HG02870 (cell line): ENCODE results near the gene IFITM10.
"Not testable (repeated sequence)": the region's sequence is repeated elsewhere in the genome, so short reads cannot be mapped to it uniquely, and the experiment has no call there.

Experiments used
- ATAC-seq: cut with Tn5 transposase; IDR thresholded peaks from one replicate; pipeline ENCODE4 v1.9.1; 2021; ENCODE audit warnings: mild to moderate bottlenecking, moderate library complexity; ENCODE audit not compliant: unreplicated experiment

Gene IFITM10

GRCh38 chr11:1693327-1694063, 56.9 kb downstream of the IFITM10 start:
- no peak for ATAC-seq

DNA sequence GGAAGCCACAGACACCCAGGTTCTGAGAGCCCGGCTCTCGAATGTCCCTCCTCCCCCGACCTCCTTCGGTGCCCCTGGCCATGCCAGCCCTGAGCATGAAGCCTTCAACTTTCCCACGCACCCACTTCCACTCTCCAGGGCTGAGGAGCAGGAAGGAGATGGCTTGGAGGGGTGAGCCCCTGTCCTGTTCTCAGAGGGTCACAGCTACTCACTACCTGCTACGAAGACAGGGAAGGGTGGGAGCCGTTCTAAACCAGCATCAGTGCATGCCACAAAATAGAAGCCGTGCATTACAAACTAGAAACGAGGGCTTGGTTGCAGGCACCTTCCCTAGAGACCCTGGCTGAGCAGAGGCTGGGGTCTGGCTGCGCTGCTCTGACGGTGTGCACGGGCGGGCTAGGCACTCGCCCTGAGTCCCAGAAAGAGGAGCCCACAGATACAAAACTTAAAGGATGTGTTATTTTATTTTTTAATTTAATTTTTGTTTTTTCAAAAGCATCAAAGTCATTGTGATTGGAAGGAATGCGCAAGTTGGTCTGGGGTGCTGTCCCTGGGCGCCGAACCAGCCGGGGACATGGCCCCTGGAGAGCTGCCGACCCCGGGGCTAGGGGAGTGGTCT, 57.6 kb downstream of the IFITM10 start:
- ATAC-seq = no peak

- no peak for ATAC-seq
Observed at GRCh38 chr11:1691878-1692707, 58.3 kb downstream of the IFITM10 start.

DNA sequence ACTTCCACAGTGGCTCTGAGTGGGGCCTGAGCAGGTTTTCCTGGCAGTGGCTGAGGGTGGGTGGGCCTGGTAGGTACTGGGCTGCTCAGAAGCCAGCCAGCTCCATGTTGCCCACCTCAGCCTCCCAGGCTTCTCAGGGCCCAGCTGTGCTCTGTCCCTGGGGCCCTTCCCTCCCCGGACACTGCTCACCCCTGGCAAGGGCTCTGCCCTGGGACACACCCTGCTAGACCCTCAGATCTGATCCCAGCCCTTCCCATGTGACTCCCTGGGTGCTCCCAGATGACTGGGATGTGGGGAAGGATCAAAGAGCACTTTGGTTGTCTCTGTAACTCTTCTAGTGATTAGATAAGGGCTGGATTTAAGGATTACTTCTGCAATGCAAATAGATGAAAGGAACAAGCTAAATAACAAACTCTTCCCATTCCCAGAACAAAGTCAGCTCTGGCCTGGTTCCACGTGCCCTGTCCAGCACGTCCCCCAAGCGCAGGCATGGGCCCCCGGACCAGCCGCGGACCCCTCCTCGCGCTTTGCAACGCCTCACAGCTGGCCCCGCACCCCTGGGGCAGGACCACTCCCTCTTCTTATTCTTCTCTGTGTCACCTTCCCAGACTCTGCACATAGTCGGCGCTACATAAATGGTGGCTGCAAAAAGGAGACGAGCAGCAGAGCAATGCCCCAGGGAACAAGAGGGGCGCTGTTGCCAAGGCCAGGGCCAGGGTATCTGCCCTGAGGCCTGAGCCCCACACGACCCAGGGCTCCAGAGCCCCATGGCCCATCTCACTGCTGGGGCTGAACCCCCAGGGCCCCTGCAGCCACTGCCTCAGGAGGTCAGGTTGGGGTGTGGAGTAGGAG, 59.1 kb downstream of the IFITM10 start:
- no peak for ATAC-seq

DNA sequence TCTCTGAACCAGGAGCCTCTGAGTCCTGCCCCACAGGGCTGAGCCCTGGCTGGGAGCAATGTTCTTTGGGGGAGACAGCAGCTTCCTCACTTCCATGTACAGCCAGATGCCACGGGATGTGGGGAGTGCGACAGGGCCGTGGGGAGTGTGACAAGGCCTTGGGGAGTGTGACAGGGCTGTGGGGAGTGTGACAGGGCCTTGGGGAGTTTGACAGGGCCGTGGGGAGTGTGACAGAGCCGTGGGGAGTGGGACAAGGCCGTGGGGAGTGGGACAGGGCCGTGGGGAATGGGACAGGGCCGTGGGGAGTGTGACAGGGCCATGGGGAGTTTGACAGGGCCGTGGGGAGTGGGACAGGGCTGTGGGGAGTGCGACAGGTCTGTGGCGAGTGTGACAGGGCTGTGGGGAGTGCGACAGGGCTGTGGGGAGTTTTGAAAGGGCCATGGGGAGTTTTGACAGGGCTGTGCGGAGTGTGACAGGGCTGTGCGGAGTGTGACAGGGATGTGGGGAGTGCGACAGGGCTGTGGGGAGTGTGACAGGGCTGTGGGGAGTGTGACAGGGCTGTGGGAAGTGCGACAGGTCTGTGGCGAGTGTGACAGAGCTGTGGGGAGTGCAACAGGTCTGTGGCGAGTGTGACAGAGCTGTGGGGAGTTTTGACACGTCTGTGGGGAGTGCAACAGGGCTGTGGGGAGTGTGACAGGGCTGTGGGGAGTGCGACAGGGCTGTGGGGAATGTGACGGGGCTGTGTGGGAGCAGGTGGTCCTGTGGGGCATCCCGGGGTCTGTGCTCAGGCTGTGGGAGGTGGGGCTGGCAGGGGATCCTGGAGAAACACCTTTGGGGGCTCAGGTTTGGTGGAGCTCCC, 60.0 kb downstream of the IFITM10 start:
- no peak for ATAC-seq

- not testable (repeated sequence) for ATAC-seq
Observed at GRCh38 chr11:1689250-1690166, 60.9 kb downstream of the IFITM10 start.

DNA sequence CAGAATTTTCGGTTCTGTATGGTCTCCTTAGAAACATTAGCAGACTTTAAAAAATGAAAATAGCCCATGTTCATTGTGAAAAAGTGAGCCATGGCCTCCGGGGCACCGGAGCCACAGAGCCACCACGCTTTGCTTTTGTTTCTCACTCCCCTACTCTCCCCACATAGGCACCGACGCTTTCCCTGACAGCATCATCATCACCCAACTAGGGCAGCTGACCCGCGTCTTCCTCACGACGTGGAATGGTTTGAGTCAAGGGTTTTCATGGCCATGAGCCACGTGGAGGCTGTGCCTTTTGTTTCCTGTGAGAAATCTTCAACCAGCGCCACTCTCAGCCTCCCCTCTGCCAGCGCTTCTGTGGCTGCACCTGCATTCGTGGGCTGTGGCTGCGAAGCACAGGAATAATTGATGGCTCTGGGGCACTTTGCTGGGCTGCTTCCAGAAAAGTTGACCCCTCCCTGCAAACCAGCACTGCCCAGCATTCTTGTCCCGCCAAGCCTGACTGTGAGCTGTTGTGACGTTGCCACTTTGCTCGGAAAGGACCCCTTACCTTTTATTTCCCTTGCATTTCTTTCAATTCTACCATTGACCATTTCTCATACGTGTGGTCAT, 62.0 kb downstream of the IFITM10 start:
- ATAC-seq = not testable (repeated sequence)

DNA sequence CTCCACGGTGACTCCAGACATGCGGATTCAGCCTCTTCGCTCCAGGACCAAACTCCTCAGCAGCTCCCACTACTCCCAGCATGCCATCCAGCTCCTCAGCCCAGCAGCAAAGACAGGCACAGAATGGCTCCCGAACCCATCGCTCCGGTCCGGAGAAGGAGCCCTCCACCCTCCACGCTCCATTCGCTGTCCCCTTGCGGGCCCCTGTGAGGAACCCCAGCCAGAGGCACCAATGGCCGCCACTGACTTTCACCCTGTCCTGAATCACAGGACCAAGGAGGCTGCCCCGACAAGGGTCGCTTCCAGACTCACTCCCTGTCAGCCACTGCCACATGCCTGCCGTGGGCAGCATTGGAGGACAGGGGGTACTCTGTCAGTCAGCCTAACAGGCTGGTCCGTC, 64.2 kb downstream of the IFITM10 start:
- not testable (repeated sequence) for ATAC-seq

DNA sequence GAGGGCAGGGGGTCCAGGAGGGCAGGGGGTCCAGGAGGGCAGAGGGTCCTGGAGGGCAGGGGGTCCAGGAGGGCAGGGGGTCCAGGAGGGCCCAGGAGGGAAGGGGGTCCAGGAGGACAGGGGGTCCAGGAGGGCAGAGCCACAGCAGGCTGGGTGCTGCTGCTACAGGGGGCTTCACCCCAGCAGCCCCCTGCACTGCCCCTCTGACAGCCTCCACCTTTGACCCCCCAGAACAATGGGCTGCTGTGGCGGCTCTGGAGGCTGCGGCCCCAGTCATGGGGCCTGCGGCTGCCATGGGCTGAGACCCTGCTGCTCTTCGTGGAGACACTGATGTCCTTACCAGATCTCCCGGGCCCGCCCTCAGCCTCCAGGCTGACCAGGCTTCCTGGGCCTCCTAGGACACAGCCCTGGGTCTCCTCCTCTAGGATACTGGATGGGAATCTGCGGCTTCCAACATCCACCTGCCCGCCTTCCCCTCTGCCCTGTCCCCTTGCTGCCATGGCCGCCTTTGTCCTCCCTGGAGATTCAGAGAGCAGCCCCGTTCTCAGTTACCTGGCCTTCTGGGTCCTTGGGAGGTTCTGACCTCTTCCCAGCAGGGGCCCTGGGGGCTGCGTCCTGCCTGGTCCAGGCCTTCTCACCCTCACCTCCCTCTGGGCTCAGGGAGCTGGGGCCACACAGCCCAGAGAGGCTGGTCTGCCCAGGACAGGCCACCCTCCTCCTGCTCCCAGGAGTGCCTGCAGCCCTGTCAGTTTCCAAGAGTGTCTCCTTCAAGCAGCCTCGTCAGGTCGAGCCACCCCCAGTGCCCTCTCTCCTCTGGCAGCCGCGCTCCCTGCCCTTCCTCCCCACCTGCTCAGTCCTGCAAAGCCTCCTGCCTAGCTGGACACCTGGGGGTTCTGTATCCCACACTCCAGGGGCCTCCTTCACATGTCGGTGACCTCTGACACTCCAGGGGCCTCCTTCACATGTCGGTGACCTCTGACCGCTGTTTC, 65.2 kb downstream of the IFITM10 start:
- not testable (repeated sequence) for ATAC-seq

- not testable (repeated sequence) for ATAC-seq
Observed at GRCh38 chr11:1683904-1684572, 66.4 kb downstream of the IFITM10 start.

DNA sequence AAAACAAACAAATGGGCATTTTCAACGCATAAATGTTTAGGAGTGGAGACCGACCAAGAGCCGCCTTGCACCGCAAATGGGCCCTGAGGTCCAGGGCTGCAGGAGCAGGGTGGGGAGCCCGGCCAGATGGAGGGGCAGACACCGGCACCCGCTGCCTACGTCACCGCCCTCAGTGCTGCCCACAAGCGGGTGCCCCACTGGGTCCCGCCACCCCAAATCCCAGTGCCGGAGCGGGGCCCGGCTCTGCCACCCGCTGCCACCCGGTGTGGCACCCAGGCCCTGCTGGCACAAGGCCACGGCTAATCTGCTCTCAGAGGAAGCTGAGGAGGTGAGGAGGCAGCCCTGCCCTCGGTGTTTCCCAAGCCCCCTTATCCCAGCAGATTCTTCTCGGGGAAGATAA, 67.2 kb downstream of the IFITM10 start:
- ATAC-seq = not testable (repeated sequence)
